NCI-H2227 treated with DMSO at 0.1 percent for 48 hours (cell line): ENCODE measurements around the gene SMTNL1.
A peak's percentile ranks its signal among the peaks of the same experiment; 100 is the strongest.

ENCODE experiments used
- DNase-seq: peaks from one replicate; lab custom pipeline; 2025; lab: John Stamatoyannopoulos, UW

Gene SMTNL1

GRCh38 chr11:57546451-57546850, 9.1 kb downstream of the SMTNL1 start:
- no peak for DNase-seq

- no peak for DNase-seq
Measured at GRCh38 chr11:57546869-57547475, 9.6 kb downstream of the SMTNL1 start.

GRCh38 chr11:57547854-57548377, 10.5 kb downstream of the SMTNL1 start:
- DNase-seq, result no peak

GRCh38 chr11:57549983-57550382, 12.6 kb downstream of the SMTNL1 start:
- DNase-seq, result no peak

- no peak for DNase-seq
Measured at GRCh38 chr11:57551941-57552340, 14.5 kb downstream of the SMTNL1 start.

GRCh38 chr11:57552479-57552878, 15.1 kb downstream of the SMTNL1 start:
- DNase-seq, result no peak

- DNase-seq, result no peak
Measured at GRCh38 chr11:57555393-57555792, 18.0 kb downstream of the SMTNL1 start.

GRCh38 chr11:57556041-57556440, 18.6 kb downstream of the SMTNL1 start:
- DNase-seq, result no peak

GRCh38 chr11:57560146-57560545, 22.8 kb downstream of the SMTNL1 start:
- no peak for DNase-seq

GRCh38 chr11:57562596-57562995, 25.2 kb downstream of the SMTNL1 start:
- DNase-seq, result no peak

GRCh38 chr11:57566005-57566904, 28.9 kb downstream of the SMTNL1 start:
- peak; percentile 38 for DNase-seq

- no peak for DNase-seq
Measured at GRCh38 chr11:57566905-57567514, 29.6 kb downstream of the SMTNL1 start.

- DNase-seq, result peak; percentile 70
Measured at GRCh38 chr11:57567515-57568329, 30.3 kb downstream of the SMTNL1 start, which contains the start of gene UBE2L6. Gene UBE2L6, minus strand, starts transcription at chr11:57567672. Its CDS starts 61 bp downstream, at chr11:57567611.

- no peak for DNase-seq
Measured at GRCh38 chr11:57568330-57568766, 31.0 kb downstream of the SMTNL1 start.

- DNase-seq, result no peak
Measured at GRCh38 chr11:57571606-57572005, 34.2 kb downstream of the SMTNL1 start.

- no peak for DNase-seq
Measured at GRCh38 chr11:57574061-57574460, 36.7 kb downstream of the SMTNL1 start.

GRCh38 chr11:57584341-57584740, 46.9 kb downstream of the SMTNL1 start:
- DNase-seq, result no peak

- DNase-seq, result no peak
Measured at GRCh38 chr11:57585301-57585700, 47.9 kb downstream of the SMTNL1 start.

- DNase-seq, result no peak
Measured at GRCh38 chr11:57586711-57587245, 49.4 kb downstream of the SMTNL1 start.

GRCh38 chr11:57588046-57588710, 50.8 kb downstream of the SMTNL1 start:
- no peak for DNase-seq
